Effector memory CD4-positive, alpha-beta T cell (primary cell): ENCODE results near the gene CAPG.
A peak's percentile ranks its signal among the peaks of the same experiment; 100 is the strongest.
"Not testable (repeated sequence)": the region's sequence is repeated elsewhere in the genome, so short reads cannot be mapped to it uniquely, and the experiment has no call there.

Experiments
- DNase-seq, 3 donors: peaks; one replicate each; pipeline ENCODE4 v3.0.0-alpha.2; 2020
- H3K27ac ChIP-seq: 2 replicates; pipeline ENCODE4 v1.7.0; 2013; ENCODE audit warnings: mild to moderate bottlenecking, low read length, moderate library complexity; ENCODE audit not compliant: insufficient read depth, poor library complexity, severe bottlenecking
- H3K27me3 ChIP-seq: replicated peaks from 2 replicates; pipeline ENCODE4 v1.7.0; 2013; ENCODE audit warnings: mild to moderate bottlenecking, low read length; ENCODE audit not compliant: insufficient read depth, control insufficient read depth, poor library complexity, severe bottlenecking
- H3K36me3 ChIP-seq: 2 replicates; pipeline ENCODE4 v1.7.0; 2013; ENCODE audit warnings: mild to moderate bottlenecking, low read length, moderate library complexity; ENCODE audit not compliant: control insufficient read depth, insufficient read depth
- H3K4me1 ChIP-seq: 2 replicates; pipeline ENCODE4 v1.7.0; 2013; ENCODE audit warnings: low read length, mild to moderate bottlenecking; ENCODE audit not compliant: control insufficient read depth, insufficient read depth, poor library complexity, severe bottlenecking
- H3K4me3 ChIP-seq: 2 replicates; pipeline ENCODE4 v1.7.0; 2013; ENCODE audit warnings: low read length, low read depth, mild to moderate bottlenecking; ENCODE audit not compliant: insufficient read depth, poor library complexity, severe bottlenecking
- H3K9me3 ChIP-seq: 2 replicates; pipeline ENCODE4 v1.7.0; 2013; ENCODE audit warnings: mild to moderate bottlenecking, low read length, moderate library complexity; ENCODE audit not compliant: control insufficient read depth

The CAPG gene

DNA sequence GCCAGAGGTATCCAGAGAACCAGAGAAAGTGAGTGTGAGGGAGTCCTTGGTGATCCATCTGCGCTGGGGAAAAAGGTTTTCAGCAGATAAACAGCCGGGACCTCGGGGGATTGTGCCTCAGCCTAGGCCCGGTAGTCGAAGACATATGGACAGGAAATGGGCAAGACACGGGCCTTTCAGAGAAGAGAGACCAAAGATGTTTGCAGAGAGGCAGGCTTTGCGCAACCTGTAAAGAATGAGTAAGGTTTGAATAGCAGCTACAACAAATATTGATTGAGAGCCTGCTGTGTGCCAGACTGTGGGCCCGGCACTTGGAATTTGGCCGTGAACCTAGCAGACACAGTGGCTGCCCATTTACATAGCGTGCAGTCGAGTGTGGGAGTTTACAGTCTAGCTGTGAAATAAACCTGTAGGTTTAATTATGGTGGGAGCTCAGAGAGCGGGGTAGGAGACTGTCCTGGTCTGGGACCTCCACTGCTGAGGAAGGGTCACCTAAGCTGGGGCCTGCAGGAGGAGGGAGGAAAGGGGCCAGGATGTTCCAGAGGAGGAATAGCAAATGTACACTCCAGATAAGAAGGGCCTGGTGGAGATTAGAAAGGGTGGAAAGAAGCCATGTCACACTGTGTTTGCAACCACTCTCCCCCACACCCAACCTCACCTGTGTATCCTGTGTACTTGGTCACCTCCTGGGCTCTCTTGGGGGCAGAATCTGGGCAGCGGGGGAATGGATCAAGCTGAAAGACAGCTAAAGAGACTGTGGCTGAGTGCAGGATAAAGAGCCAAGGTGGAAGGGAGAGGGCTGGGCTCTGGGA is 11.3 kb upstream of the CAPG start:
- no peak for DNase-seq
- Histone ChIP-seq H3K9me3 (no peaks in the 10 kb centered on the region), H3K27ac (no peak overlapping the region), H3K4me1 (peaks cover 20% of the 10 kb centered on the region), H3K36me3 (no peaks in the 10 kb centered on the region), H3K4me3 (no peak overlapping the region), H3K27me3 (no peaks in the 10 kb centered on the region)

DNA sequence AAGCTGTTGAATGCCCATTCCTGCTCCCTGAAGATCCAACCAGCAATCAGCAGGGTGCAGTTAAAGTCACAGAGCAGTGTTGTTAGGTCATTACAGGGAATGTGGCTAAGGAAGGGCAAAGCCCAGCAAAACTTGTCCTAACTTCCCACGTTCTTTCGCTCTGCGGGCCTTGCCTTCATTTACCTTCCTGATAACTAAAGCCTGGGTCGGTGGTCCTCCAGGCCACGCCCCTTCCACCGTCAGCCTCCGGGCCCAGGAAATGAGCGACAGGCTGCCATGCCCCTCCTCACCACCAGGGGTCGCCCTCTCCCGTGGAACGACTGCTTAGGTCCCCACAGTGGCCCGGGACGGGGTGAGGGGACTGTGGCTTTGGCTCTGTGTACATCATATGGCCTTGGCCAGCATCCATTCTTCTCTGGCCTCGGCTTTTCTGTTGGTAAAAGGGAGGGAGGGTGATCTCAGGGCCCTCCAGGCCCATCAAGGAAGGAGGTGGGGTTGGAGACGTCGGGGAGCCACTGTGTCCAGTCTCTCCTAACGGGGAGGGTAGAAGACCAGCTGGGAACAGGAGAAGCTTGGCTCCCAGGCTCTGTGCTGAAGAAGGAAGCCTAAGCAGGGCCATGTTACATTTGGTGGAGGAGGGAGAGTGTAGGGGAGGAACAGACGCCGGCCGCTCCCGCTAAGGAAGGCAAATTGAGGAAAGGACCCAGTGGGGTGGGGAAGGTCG is 10.5 kb upstream of the CAPG start:
- peak; percentile 74 to 83 (median 79) for DNase-seq
- Histone ChIP-seq H3K27me3 (no peaks in the 10 kb centered on the region), H3K27ac (no peak overlapping the region), H3K4me1 (peaks cover 20% of the 10 kb centered on the region), H3K36me3 (no peaks in the 10 kb centered on the region), H3K9me3 (no peaks in the 10 kb centered on the region), H3K4me3 (no peak overlapping the region)

DNA sequence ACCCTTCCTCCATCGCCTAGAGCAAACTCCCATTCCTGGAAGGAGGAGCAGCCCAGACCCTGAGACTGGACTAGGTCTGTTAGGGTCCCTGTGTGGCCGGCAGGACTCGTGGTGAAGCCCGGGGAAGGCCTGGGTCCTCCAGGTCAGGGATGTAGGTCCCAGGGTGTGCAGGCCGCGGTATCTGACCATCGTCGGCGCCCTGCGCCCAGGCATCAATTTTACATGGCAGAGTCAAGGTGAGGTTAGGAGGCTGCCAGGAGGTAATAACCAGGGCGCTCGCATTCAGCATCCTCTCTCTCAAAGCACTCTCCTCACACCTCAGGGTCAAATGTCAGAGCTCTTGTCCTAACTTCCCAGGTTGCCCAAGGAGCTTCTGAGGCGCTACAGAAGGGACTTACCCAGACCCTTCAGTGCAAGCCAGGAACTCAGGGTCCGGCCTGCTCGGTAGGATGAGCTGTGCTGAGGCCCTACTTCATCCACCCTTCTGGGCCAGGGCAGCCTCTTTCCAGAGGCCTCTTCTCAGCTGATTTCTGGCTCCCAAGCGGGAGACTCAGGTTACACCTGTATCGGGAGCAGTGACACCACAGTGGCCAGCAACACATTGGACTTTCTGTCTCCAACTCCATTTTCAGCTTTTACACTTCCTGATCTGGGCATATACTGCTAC is 9.0 kb upstream of the CAPG start:
- Histone ChIP-seq H3K27me3 (no peaks in the 10 kb centered on the region), H3K27ac (peak overlapping the region; percentile 92), H3K4me1 (peaks cover 20% of the 10 kb centered on the region), H3K36me3 (no peaks in the 10 kb centered on the region), H3K9me3 (no peaks in the 10 kb centered on the region), H3K4me3 (peak overlapping the region; percentile 97)
- no peak for DNase-seq

- H3K4me3 ChIP-seq, result peak within 1 kb of the TSS; percentile 97
- no peaks in the 10 kb centered on the region for H3K27me3 ChIP-seq
- H3K4me1 ChIP-seq, result peaks cover 20% of the 10 kb centered on the region
- H3K36me3 ChIP-seq, result no peaks in the 10 kb centered on the region
- H3K9me3 ChIP-seq, result no peaks in the 10 kb centered on the region
- peak within 1 kb of the TSS; percentile 92 for H3K27ac ChIP-seq
- peak; percentile 51 to 72 (median 70) for DNase-seq
Measured at GRCh38 chr2:85418132-85419008, 8.2 kb upstream of the CAPG start, which contains the start of gene SH2D6. Gene SH2D6, plus strand, starts transcription at chr2:85418714. Its CDS starts 10,752 bp downstream, at chr2:85429466.

- H3K27ac ChIP-seq, result no peak overlapping the region
- peaks cover 20% of the 10 kb centered on the region for H3K4me1 ChIP-seq
- H3K36me3 ChIP-seq, result no peaks in the 10 kb centered on the region
Measured at GRCh38 chr2:85415980-85416650, 5.9 kb upstream of the CAPG start.

GRCh38 chr2:85414761-85415553 is 4.8 kb upstream of the CAPG start:
- H3K36me3 ChIP-seq, result no peaks in the 10 kb centered on the region
- H3K27me3 ChIP-seq, result no peaks in the 10 kb centered on the region
- no peak overlapping the region for H3K4me3 ChIP-seq
- H3K27ac ChIP-seq, result no peak overlapping the region
- DNase-seq, result no peak
- H3K9me3 ChIP-seq, result no peaks in the 10 kb centered on the region
- H3K4me1 ChIP-seq, result peaks cover 20% of the 10 kb centered on the region

More at GRCh38 chr2:85415980-85416650, 5.9 kb upstream of the CAPG start:
- H3K4me3 ChIP-seq, result no peak overlapping the region
- DNase-seq, result no peak
- no peaks in the 10 kb centered on the region for H3K9me3 ChIP-seq
- H3K27me3 ChIP-seq, result no peaks in the 10 kb centered on the region

- not testable (repeated sequence) for DNase-seq, H3K27ac ChIP-seq, H3K27me3 ChIP-seq, H3K9me3 ChIP-seq, H3K36me3 ChIP-seq, H3K4me3 ChIP-seq
- peaks cover 25% of the 10 kb centered on the region for H3K4me1 ChIP-seq
Measured at GRCh38 chr2:85414421-85414759, 4.2 kb upstream of the CAPG start.

GRCh38 chr2:85413592-85414420 is 3.6 kb upstream of the CAPG start:
- peaks cover 25% of the 10 kb centered on the region for H3K4me1 ChIP-seq
- no peaks in the 10 kb centered on the region for H3K36me3 ChIP-seq
- H3K9me3 ChIP-seq, result no peaks in the 10 kb centered on the region
- H3K4me3 ChIP-seq, result no peak overlapping the region
- no peak overlapping the region for H3K27ac ChIP-seq
- H3K27me3 ChIP-seq, result no peaks in the 10 kb centered on the region
- no peak for DNase-seq
